ENCODE data around the gene FZR1. TPM values are rescaled to one million over a fixed set of nuclear protein-coding genes. Genes with fewer than 3 reads are reported as not detected.
A peak's percentile ranks its signal among the peaks of the same experiment; 100 is the strongest.
"Not testable (repeated sequence)": the region's sequence is repeated elsewhere in the genome, so short reads cannot be mapped to it uniquely, and the experiment has no call there.

Gene FZR1
- total RNA-seq, 1 donor from 2014 or later: 47.2 TPM

- DNase-seq: no peak
Measured at GRCh38 chr19:3496392-3497273, 9.5 kb upstream of the FZR1 start.

- no peak for DNase-seq
Measured at GRCh38 chr19:3497757-3498520, 8.2 kb upstream of the FZR1 start.

- DNase-seq: no peak
Measured at GRCh38 chr19:3499738-3500428, 6.2 kb upstream of the FZR1 start.

- DNase-seq: peak; percentile 99
Measured at GRCh38 chr19:3500429-3501101, 5.5 kb upstream of the FZR1 start, which contains the start of gene DOHH. DOHH (minus strand) TSS chr19:3500674; CDS start chr19:3496814, 3,860 bp downstream.

- no peak for DNase-seq
Measured at GRCh38 chr19:3501780-3502179, 4.3 kb upstream of the FZR1 start.

GRCh38 chr19:3503036-3503572 is 3.0 kb upstream of the FZR1 start:
- no peak for DNase-seq

- no peak for DNase-seq
Measured at GRCh38 chr19:3504735-3505134, 1.4 kb upstream of the FZR1 start.

- peak; percentile 49 for DNase-seq
Measured at GRCh38 chr19:3506384-3507340, 551 bp downstream of the FZR1 start.

GRCh38 chr19:3507371-3508120 is 1.4 kb downstream of the FZR1 start:
- peak; percentile 51 for DNase-seq

- DNase-seq: not testable (repeated sequence)
Measured at GRCh38 chr19:3508121-3508661, 2.1 kb downstream of the FZR1 start.

- no peak for DNase-seq
Measured at GRCh38 chr19:3508771-3509535, 2.8 kb downstream of the FZR1 start.

- DNase-seq: no peak
Measured at GRCh38 chr19:3509566-3509989, 3.5 kb downstream of the FZR1 start.

- DNase-seq: no peak
Measured at GRCh38 chr19:3510727-3511126, 4.6 kb downstream of the FZR1 start.

- DNase-seq: no peak
Measured at GRCh38 chr19:3511506-3512251, 5.6 kb downstream of the FZR1 start.

- no peak for DNase-seq
Measured at GRCh38 chr19:3512562-3513228, 6.6 kb downstream of the FZR1 start.

GRCh38 chr19:3513229-3514140 is 7.4 kb downstream of the FZR1 start:
- no peak for DNase-seq
